ENCODE data around the gene MS4A4E. TPM values are rescaled to one million over a fixed set of nuclear protein-coding genes. Genes with fewer than 3 reads are reported as not detected.

Gene MS4A4E
- total and polyA plus RNA-seq, 2 of the 8 experiments (the other 6 are each of a cell fraction or from before 2014, with no cell fraction given) = not detected

- H4K8ac ChIP-seq (ENCODE audit: extremely low read depth, insufficient read depth, low read length) = no peak overlapping the region
- H3K9me3 ChIP-seq (ENCODE audit: insufficient read depth in 2 of 2, low read depth in 1 of 2, low read length in 1 of 2) = no peaks in the 10 kb centered on the region
- TF ChIP-seq EP300 (IDR thresholded peaks at IDR 0.05; ENCODE audit: borderline replicate concordance in 1 of 2, low read depth in 2 of 2, low read length in 2 of 2) (no peak), TEAD4 (IDR thresholded peaks at IDR 0.05; ENCODE audit: low read depth, low read length) (no peak), MAFK (IDR thresholded peaks at IDR 0.05; ENCODE audit: low read depth, low read length) (no peak), SP4 (IDR thresholded peaks at IDR 0.05; ENCODE audit: low read length) (no peak)
- DNase-seq (ENCODE audit: low read depth in 1 of 2, low spot score in 2 of 2) (no peak), FAIRE-seq (no peak)
- no peak overlapping the region for H2BK12ac ChIP-seq (ENCODE audit: low read depth, low read length)
- no peak overlapping the region for H3K9ac ChIP-seq (replicated peaks in 1 of 4; ENCODE audit: extremely low read depth in 1 of 4, low read depth in 3 of 4, low read length in 3 of 4)
- H2BK20ac ChIP-seq (ENCODE audit: low read length) = no peak overlapping the region
- no peak overlapping the region for H4K91ac ChIP-seq (replicated peaks; ENCODE audit: insufficient read length, low read length)
- H2BK120ac ChIP-seq (replicated peaks; ENCODE audit: low read depth, low read length) = no peak overlapping the region
- H3K4me2 ChIP-seq (ENCODE audit: insufficient read depth in 1 of 2, low read depth in 2 of 2, low read length in 2 of 2) = no peak overlapping the region
- no peak overlapping the region for H3K27ac ChIP-seq (ENCODE audit: low read depth, low read length)
- no peak overlapping the region for H2AFZ ChIP-seq (ENCODE audit: low read length)
- H3K4me1 ChIP-seq (replicated peaks in 1 of 4; ENCODE audit: control insufficient read depth in 3 of 4, insufficient read depth in 4 of 4, low read length in 3 of 4) = no peaks in the 10 kb centered on the region
- H3K79me1 ChIP-seq (ENCODE audit: low read depth, low read length) = no peaks in the 10 kb centered on the region
- H4K20me1 ChIP-seq (replicated peaks in 1 of 2; ENCODE audit: control insufficient read depth in 1 of 2, insufficient read depth in 2 of 2, low read length in 2 of 2) = no peaks in the 10 kb centered on the region
- H2BK5ac ChIP-seq (ENCODE audit: low read depth, low read length) = no peak overlapping the region
- no peak overlapping the region for H2AK5ac ChIP-seq (ENCODE audit: low read depth, low read length)
- H3K36me3 ChIP-seq (ENCODE audit: control insufficient read depth in 2 of 4, insufficient read depth in 4 of 4, low read length in 3 of 4) = no peaks in the 10 kb centered on the region
- WGBS, 2 experiments (ENCODE audit: extremely low coverage in 1 of 2, insufficient coverage in 1 of 2, insufficient read length in 1 of 2, insufficient replicate concordance in 2 of 2, low coverage in 1 of 2, low lambda C conversion rate in 2 of 2, missing lambda C conversion rate in 1 of 2) = 93% methylated on average over 3 of the region's 3 CpGs; no CpG with 5 or more reads in 1 of the 2 experiments
- no peaks in the 10 kb centered on the region for H3K79me2 ChIP-seq (ENCODE audit: control insufficient read depth in 1 of 2, insufficient read depth in 2 of 2, low read length in 2 of 2)
- H3K14ac ChIP-seq (ENCODE audit: insufficient read length) = no peak overlapping the region
- ChIA-PET CTCF (ENCODE audit: partially characterized antibody) (interaction anchor here (0.9 to 1.0 kb wide), 2 partner anchors 14 to 37 kb away, joined by 4 to 5 read pairs; no protein-coding TSS in a partner anchor), POLR2A (ENCODE audit: partially characterized antibody) (no interaction called here)
- no peak overlapping the region for H3K56ac ChIP-seq (replicated peaks; ENCODE audit: insufficient read length, low read depth, low read length)
- H3K4ac ChIP-seq (replicated peaks; ENCODE audit: insufficient read length, low read depth, low read length) = no peak overlapping the region
- H3K18ac ChIP-seq (ENCODE audit: extremely low read depth, low read length) = no peak overlapping the region
- no peaks in the 10 kb centered on the region for H3K27me3 ChIP-seq (replicated peaks in 1 of 4; ENCODE audit: control insufficient read depth in 3 of 4, extremely low read depth in 1 of 4, insufficient read depth in 3 of 4, low read length in 3 of 4)
- H3K4me3 ChIP-seq (ENCODE audit: extremely low read depth in 1 of 4, insufficient read depth in 2 of 4, low read depth in 3 of 4, low read length in 4 of 4) = no peak overlapping the region
- no peak overlapping the region for H4K5ac ChIP-seq (ENCODE audit: insufficient read length, low read depth, low read length)
- H2BK15ac ChIP-seq (ENCODE audit: low read length) = no peak overlapping the region
- no peaks in the 10 kb centered on the region for H3K23me2 ChIP-seq (ENCODE audit: low read depth, low read length)
- H3K23ac ChIP-seq (ENCODE audit: insufficient read length) = no peak overlapping the region
Measured at GRCh38 chr11:60155931-60156330, 87.0 kb downstream of the MS4A4E start.
